Testis (tissue), 2 donors: ENCODE results near the gene CNIH3.

ENCODE experiments used
- CTCF ChIP-seq, 3 experiments: fragments of 450-650 bp in 2 of 3; fragments of 200-600 bp in 1 of 3; sonication (generic) in 1 of 3; IDR thresholded peaks; one replicate each; pipeline ENCODE4 v1.5.1; 2016 to 2019; ENCODE audit warnings: antibody characterized with exemption in 3 of 3, mild to moderate bottlenecking in 2 of 3, moderate library complexity in 1 of 3
- POLR2A ChIP-seq: fragments of 450-650 bp; IDR thresholded peaks from one replicate; pipeline ENCODE4 v1.6.1; 2017; ENCODE audit warnings: antibody characterized with exemption, mild to moderate bottlenecking, moderate library complexity

- TF ChIP-seq CTCF (IDR thresholded peaks at IDR 0.05), result no peak
- TF ChIP-seq POLR2A, result no peak
These were observed 123.3 kb downstream of the CNIH3 start for GRCh38 chr1:224739303-224739996.
